ENCODE results near the gene CAPN3. TPM values are rescaled to one million over a fixed set of nuclear protein-coding genes. Genes with fewer than 3 reads are reported as not detected.

The CAPN3 gene
- total and polyA plus RNA-seq, 2 experiments from 2014 or later, result 15.6 to 18.4 TPM

- WGBS (ENCODE audit: low lambda C conversion rate, missing lambda C conversion rate), result 94% methylated on average over 5 of the region's 5 CpGs
- H3K79me2 ChIP-seq, result no peaks in the 10 kb centered on the region
- no peaks in the 10 kb centered on the region for H3K27me3 ChIP-seq
- no peaks in the 10 kb centered on the region for H3K9me3 ChIP-seq (ENCODE audit: low read depth)
- no peaks in the 10 kb centered on the region for H3K9me2 ChIP-seq (replicated peaks; ENCODE audit: insufficient read depth)
- H2AFZ ChIP-seq, result no peak overlapping the region
- H3K36me3 ChIP-seq (replicated peaks; ENCODE audit: insufficient read depth, low read depth), result no peaks in the 10 kb centered on the region
- no peak for TF ChIP-seq EZH2phosphoT487 (IDR thresholded peaks at IDR 0.05; ENCODE audit: low read depth, severe bottlenecking, unreplicated experiment)
- TF ChIP-seq CTCF (IDR thresholded peaks at IDR 0.05; ENCODE audit: poor library complexity), result no peak
- TF ChIP-seq EZH2 (IDR thresholded peaks at IDR 0.05; ENCODE audit: borderline replicate concordance), result no peak
- H3K27ac ChIP-seq, result no peak overlapping the region
- no peak for DNase-seq (ENCODE audit: low spot score)
- H3K4me2 ChIP-seq, result no peak overlapping the region
- no peaks in the 10 kb centered on the region for H3K4me1 ChIP-seq (ENCODE audit: insufficient read depth)
- no peaks in the 10 kb centered on the region for H4K20me1 ChIP-seq (ENCODE audit: insufficient read depth, poor library complexity, severe bottlenecking)
- H3K4me3 ChIP-seq, result no peak overlapping the region
These were observed 16.0 kb downstream of the CAPN3 start for GRCh38 chr15:42375252-42375651.

GRCh38 chr15:42375941-42376340 is 16.6 kb downstream of the CAPN3 start:
- no peaks in the 10 kb centered on the region for H3K4me1 ChIP-seq (ENCODE audit: insufficient read depth)
- no peaks in the 10 kb centered on the region for H3K36me3 ChIP-seq (replicated peaks; ENCODE audit: insufficient read depth, low read depth)
- no peak overlapping the region for H2AFZ ChIP-seq
- H3K27me3 ChIP-seq, result no peaks in the 10 kb centered on the region
- no peak overlapping the region for H3K27ac ChIP-seq
- no peak for TF ChIP-seq CTCF (IDR thresholded peaks at IDR 0.05; ENCODE audit: poor library complexity)
- H3K4me2 ChIP-seq, result no peak overlapping the region
- H3K9me2 ChIP-seq (replicated peaks; ENCODE audit: insufficient read depth), result no peaks in the 10 kb centered on the region
- no peaks in the 10 kb centered on the region for H3K9me3 ChIP-seq (ENCODE audit: low read depth)
- H3K4me3 ChIP-seq, result no peak overlapping the region
- DNase-seq (ENCODE audit: low spot score), result no peak
- H3K79me2 ChIP-seq, result no peaks in the 10 kb centered on the region
- WGBS (ENCODE audit: low lambda C conversion rate, missing lambda C conversion rate), result 68% methylated on average over 4 of the region's 4 CpGs
- H4K20me1 ChIP-seq (ENCODE audit: insufficient read depth, poor library complexity, severe bottlenecking), result no peaks in the 10 kb centered on the region

- Histone ChIP-seq H3K36me3 (replicated peaks; ENCODE audit: insufficient read depth, low read depth) (no peaks in the 10 kb centered on the region), H4K20me1 (ENCODE audit: insufficient read depth, poor library complexity, severe bottlenecking) (no peaks in the 10 kb centered on the region), H3K4me1 (ENCODE audit: insufficient read depth) (no peaks in the 10 kb centered on the region), H3K4me2 (no peak overlapping the region), H3K79me2 (no peaks in the 10 kb centered on the region), H3K4me3 (no peak overlapping the region), H3K9me3 (ENCODE audit: low read depth) (no peaks in the 10 kb centered on the region), H2AFZ (no peak overlapping the region), H3K27ac (no peak overlapping the region), H3K27me3 (no peaks in the 10 kb centered on the region), H3K9me2 (replicated peaks; ENCODE audit: insufficient read depth) (no peaks in the 10 kb centered on the region)
- no peak for DNase-seq (ENCODE audit: low spot score)
- no peak for TF ChIP-seq CTCF (IDR thresholded peaks at IDR 0.05; ENCODE audit: poor library complexity)
- no peak for TF ChIP-seq EZH2 (IDR thresholded peaks at IDR 0.05; ENCODE audit: borderline replicate concordance)
- TF ChIP-seq EZH2phosphoT487 (IDR thresholded peaks at IDR 0.05; ENCODE audit: low read depth, severe bottlenecking, unreplicated experiment), result no peak
- 78% methylated on average over 8 of the region's 8 CpGs for WGBS (ENCODE audit: low lambda C conversion rate, missing lambda C conversion rate)
These were observed 18.7 kb downstream of the CAPN3 start for GRCh38 chr15:42378011-42378410.

GRCh38 chr15:42384597-42384996 is 25.3 kb downstream of the CAPN3 start:
- Histone ChIP-seq H3K4me1 (ENCODE audit: insufficient read depth) (no peaks in the 10 kb centered on the region), H3K4me3 (no peak overlapping the region), H3K27ac (no peak overlapping the region), H3K4me2 (no peak overlapping the region), H3K9me2 (replicated peaks; ENCODE audit: insufficient read depth) (no peaks in the 10 kb centered on the region), H3K9me3 (ENCODE audit: low read depth) (no peaks in the 10 kb centered on the region), H3K27me3 (no peaks in the 10 kb centered on the region), H3K79me2 (no peaks in the 10 kb centered on the region), H2AFZ (no peak overlapping the region), H4K20me1 (ENCODE audit: insufficient read depth, poor library complexity, severe bottlenecking) (no peaks in the 10 kb centered on the region), H3K36me3 (replicated peaks; ENCODE audit: insufficient read depth, low read depth) (no peaks in the 10 kb centered on the region)
- WGBS (ENCODE audit: low lambda C conversion rate, missing lambda C conversion rate), result 57% methylated on average over 4 of the region's 4 CpGs
- DNase-seq (ENCODE audit: low spot score), result no peak
- TF ChIP-seq CTCF (IDR thresholded peaks at IDR 0.05; ENCODE audit: poor library complexity) (no peak), EZH2phosphoT487 (IDR thresholded peaks at IDR 0.05; ENCODE audit: low read depth, severe bottlenecking, unreplicated experiment) (no peak), EZH2 (IDR thresholded peaks at IDR 0.05; ENCODE audit: borderline replicate concordance) (no peak)
